ENCODE results near the gene CTNND1. TPM values are rescaled to one million over a fixed set of nuclear protein-coding genes. Genes with fewer than 3 reads are reported as not detected.

The CTNND1 gene
- total and polyA plus RNA-seq, 9 of the 15 experiments (the other 6 are each of a cell fraction or from before 2014, with no cell fraction given), result 11.1 to 74.0 (median 43.3) TPM

DNA sequence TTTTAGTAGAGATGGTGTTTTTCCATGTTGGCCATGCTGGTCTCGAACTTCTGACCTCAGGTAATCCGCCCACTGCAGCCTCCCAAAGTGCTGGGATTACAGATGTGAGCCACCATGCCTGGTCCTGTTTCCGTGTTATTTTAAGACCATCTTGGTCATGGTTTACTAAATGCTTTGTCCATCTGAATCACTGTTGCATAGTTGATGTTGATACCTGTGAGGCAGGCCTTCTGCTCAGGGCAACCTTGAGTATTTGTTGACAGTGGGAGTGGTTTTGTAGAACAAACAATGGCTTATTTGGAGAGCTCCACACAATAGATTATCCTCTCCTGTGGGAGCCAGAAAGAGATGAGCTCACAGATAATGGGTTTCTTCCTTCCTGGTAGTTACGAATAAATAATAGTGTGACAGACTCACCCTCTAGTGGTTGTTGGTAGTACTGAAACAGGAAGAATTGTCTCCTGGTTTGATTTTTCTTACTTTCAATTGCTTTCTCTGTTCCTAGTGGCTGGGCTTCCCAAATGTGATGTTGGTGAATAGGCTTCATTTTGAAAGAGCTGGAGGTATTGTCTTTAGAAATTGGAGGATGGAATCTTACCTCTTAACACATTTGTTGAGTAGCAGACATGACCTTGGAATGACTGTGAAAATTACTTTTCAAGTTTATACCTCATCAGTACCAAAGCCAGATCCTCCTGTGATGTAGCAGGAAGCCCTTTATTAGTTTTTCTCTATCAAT, 39.0 kb downstream of the CTNND1 start (continued):
- TF ChIP-seq, protein P1, sequence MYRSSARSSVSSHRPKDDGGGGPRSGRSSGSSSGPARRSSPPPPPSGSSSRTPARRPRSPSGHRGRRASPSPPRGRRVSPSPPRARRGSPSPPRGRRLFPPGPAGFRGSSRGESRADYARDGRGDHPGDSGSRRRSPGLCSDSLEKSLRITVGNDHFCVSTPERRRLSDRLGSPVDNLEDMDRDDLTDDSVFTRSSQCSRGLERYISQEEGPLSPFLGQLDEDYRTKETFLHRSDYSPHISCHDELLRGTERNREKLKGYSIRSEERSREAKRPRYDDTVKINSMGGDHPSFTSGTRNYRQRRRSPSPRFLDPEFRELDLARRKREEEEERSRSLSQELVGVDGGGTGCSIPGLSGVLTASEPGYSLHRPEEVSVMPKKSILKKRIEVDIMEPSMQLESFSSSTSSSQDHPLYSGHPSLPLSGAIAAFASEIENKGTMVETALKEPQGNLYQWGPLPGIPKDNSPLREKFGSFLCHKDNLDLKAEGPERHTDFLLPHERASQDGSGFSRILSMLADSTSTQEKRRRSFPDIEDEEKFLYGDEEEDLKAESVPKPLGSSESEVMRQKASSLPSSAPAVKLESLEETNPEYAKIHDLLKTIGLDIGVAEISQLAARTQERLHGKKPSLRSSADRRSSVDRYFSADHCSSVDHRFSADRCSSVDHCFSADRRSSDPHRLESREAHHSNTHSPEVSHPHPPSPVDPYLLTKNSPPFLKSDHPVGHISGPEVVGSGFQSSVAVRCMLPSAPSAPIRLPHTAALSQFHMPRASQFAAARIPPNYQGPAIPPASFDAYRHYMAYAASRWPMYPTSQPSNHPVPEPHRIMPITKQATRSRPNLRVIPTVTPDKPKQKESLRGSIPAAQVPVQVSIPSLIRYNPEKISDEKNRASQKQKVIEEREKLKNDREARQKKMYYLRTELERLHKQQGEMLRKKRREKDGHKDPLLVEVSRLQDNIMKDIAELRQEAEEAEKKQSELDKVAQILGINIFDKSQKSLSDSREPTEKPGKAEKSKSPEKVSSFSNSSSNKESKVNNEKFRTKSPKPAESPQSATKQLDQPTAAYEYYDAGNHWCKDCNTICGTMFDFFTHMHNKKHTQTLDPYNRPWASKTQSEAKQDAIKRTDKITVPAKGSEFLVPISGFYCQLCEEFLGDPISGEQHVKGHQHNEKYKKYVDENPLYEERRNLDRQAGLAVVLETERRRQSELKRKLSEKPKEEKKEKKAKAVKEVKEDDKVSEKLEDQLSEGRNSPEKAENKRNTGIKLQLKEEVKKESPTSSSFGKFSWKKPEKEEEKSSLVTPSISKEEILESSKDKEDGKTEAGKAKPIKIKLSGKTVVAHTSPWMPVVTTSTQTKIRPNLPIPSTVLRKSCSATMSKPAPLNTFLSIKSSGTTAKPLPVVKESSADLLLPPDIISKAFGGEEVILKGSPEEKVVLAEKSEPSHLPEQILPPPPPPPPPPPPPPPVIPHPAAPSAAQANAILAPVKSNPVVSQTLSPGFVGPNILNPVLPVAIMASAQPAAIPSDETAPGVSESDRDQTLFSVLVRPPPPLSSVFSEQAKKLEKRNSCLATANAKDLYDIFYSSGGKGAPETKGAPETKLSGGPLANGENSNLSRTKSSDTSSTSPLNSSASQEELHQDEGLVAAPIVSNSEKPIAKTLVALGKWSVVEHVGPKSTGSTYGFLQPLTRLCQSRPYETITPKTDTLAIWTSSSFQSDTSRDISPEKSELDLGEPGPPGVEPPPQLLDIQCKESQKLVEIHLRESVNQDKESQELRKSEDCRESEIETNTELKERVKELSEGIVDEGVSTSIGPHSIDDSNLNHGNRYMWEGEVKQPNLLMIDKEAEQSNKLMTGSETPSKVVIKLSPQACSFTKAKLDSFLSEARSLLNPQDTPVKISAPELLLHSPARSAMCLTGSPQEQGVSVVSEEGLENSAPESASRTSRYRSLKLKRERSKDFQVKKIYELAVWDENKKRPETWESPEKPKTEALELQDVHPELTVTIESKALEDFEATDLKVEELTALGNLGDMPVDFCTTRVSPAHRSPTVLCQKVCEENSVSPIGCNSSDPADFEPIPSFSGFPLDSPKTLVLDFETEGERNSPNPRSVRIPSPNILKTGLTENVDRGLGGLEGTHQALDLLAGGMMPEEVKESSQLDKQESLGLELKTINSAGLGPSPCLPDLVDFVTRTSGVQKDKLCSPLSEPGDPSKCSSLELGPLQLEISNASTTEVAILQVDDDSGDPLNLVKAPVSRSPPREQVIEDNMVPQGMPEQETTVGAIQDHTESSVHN (IDR thresholded peaks at IDR 0.05; ENCODE audit: borderline replicate concordance in 1 of 2, low read depth in 1 of 2), result no peak
- TF ChIP-seq, protein P2, sequence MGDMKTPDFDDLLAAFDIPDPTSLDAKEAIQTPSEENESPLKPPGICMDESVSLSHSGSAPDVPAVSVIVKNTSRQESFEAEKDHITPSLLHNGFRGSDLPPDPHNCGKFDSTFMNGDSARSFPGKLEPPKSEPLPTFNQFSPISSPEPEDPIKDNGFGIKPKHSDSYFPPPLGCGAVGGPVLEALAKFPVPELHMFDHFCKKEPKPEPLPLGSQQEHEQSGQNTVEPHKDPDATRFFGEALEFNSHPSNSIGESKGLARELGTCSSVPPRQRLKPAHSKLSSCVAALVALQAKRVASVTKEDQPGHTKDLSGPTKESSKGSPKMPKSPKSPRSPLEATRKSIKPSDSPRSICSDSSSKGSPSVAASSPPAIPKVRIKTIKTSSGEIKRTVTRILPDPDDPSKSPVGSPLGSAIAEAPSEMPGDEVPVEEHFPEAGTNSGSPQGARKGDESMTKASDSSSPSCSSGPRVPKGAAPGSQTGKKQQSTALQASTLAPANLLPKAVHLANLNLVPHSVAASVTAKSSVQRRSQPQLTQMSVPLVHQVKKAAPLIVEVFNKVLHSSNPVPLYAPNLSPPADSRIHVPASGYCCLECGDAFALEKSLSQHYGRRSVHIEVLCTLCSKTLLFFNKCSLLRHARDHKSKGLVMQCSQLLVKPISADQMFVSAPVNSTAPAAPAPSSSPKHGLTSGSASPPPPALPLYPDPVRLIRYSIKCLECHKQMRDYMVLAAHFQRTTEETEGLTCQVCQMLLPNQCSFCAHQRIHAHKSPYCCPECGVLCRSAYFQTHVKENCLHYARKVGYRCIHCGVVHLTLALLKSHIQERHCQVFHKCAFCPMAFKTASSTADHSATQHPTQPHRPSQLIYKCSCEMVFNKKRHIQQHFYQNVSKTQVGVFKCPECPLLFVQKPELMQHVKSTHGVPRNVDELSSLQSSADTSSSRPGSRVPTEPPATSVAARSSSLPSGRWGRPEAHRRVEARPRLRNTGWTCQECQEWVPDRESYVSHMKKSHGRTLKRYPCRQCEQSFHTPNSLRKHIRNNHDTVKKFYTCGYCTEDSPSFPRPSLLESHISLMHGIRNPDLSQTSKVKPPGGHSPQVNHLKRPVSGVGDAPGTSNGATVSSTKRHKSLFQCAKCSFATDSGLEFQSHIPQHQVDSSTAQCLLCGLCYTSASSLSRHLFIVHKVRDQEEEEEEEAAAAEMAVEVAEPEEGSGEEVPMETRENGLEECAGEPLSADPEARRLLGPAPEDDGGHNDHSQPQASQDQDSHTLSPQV (IDR thresholded peaks at IDR 0.05), result 0 out of 2 replicates have a peak, but pooled peaks have one; percentile 12
- peak; percentile 17; the same call in 1 of the 2 replicates for TF ChIP-seq SIN3B (IDR thresholded peaks at IDR 0.05; ENCODE audit: low read depth)
- 0 out of 2 replicates have a peak, but pooled peaks have one; percentile 30 for TF ChIP-seq E4F1 (CRISPR knock-in tag; IDR thresholded peaks at IDR 0.05; ENCODE audit: borderline replicate concordance)
- TF ChIP-seq HNRNPUL1 (IDR thresholded peaks at IDR 0.05; ENCODE audit: low read length), result no peak
- TF ChIP-seq FOS (IDR thresholded peaks at IDR 0.05; ENCODE audit: extremely low read depth, insufficient read length), result no peak
- peak; percentile 51 for TF ChIP-seq SMARCA5 (IDR thresholded peaks at IDR 0.05)
- TF ChIP-seq, protein P3, sequence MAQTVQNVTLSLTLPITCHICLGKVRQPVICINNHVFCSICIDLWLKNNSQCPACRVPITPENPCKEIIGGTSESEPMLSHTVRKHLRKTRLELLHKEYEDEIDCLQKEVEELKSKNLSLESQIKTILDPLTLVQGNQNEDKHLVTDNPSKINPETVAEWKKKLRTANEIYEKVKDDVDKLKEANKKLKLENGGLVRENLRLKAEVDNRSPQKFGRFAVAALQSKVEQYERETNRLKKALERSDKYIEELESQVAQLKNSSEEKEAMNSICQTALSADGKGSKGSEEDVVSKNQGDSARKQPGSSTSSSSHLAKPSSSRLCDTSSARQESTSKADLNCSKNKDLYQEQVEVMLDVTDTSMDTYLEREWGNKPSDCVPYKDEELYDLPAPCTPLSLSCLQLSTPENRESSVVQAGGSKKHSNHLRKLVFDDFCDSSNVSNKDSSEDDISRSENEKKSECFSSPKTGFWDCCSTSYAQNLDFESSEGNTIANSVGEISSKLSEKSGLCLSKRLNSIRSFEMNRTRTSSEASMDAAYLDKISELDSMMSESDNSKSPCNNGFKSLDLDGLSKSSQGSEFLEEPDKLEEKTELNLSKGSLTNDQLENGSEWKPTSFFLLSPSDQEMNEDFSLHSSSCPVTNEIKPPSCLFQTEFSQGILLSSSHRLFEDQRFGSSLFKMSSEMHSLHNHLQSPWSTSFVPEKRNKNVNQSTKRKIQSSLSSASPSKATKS (CRISPR knock-in tag; IDR thresholded peaks at IDR 0.05), result no peak

Data from K562 (cell line).